ENCODE measurements around the gene QRICH1.

The QRICH1 gene

DNA sequence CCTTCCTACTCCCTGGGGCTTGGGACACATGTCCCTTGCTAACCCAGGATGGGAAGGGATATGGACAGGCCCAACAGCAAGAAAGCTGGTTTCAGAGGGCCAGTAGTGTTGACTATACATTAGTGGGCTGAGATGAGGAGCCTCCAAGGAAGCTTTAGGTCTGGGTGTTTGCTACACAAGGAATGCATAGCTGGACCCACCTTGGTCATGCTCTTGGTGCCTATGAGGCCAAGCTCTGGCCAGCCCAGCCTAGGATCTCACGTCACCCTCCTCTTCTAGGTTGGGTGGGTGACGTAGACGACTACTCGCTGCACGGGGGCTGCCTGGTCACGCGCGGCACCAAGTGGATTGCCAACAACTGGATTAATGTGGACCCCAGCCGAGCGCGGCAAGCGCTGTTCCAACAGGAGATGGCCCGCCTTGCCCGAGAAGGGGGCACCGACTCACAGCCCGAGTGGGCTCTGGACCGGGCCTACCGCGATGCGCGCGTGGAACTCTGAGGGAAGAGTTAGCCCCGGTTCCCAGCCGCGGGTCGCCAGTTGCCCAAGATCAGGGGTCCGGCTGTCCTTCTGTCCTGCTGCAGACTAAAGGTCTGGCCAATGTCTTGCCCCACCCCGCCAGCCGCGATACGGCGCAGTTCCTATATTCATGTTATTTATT is 87.3 kb downstream of the QRICH1 start:
- peak overlapping the region; percentile 99 to 100 (median 100) for H3K4me3 Mint-ChIP-seq
- H3K4me1 Mint-ChIP-seq, result peaks cover 21% of the 10 kb centered on the region
- no peaks in the 10 kb centered on the region for H3K27me3 Mint-ChIP-seq (ENCODE audit: low read depth)
- H3K9me3 Mint-ChIP-seq, result no peaks in the 10 kb centered on the region
- peak overlapping the region; percentile 99 to 100 (median 100) for H3K27ac Mint-ChIP-seq
- TF ChIP-seq, protein P1, sequence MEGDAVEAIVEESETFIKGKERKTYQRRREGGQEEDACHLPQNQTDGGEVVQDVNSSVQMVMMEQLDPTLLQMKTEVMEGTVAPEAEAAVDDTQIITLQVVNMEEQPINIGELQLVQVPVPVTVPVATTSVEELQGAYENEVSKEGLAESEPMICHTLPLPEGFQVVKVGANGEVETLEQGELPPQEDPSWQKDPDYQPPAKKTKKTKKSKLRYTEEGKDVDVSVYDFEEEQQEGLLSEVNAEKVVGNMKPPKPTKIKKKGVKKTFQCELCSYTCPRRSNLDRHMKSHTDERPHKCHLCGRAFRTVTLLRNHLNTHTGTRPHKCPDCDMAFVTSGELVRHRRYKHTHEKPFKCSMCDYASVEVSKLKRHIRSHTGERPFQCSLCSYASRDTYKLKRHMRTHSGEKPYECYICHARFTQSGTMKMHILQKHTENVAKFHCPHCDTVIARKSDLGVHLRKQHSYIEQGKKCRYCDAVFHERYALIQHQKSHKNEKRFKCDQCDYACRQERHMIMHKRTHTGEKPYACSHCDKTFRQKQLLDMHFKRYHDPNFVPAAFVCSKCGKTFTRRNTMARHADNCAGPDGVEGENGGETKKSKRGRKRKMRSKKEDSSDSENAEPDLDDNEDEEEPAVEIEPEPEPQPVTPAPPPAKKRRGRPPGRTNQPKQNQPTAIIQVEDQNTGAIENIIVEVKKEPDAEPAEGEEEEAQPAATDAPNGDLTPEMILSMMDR (IDR thresholded peaks at IDR 0.05; ENCODE audit: unreplicated experiment in 3 of 3), result no peak
- H3K36me3 Mint-ChIP-seq (ENCODE audit: low read depth), result peaks cover 9% of the 10 kb centered on the region

DNA sequence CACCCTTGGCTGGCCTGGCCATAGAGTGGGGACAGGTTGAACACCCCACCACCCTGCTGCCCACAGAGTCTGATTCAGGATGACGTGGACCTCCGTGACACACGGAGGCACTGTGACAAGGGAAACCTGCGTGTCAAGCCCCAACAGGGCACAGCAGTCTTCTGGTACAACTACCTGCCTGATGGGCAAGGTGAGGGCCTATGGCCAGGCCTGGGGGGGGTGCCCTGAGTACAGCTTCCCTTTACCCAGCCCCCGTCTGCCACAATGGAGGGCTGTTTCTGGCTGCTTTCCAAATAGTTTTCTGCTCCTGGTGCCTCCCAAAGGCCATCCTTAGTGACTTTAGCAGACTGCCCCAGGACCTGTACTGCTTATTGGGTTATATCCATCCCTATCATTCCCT is 87.9 kb downstream of the QRICH1 start:
- H3K4me1 Mint-ChIP-seq, result peaks cover 21% of the 10 kb centered on the region
- TF ChIP-seq, protein P1 (IDR thresholded peaks at IDR 0.05; ENCODE audit: unreplicated experiment in 3 of 3), result no peak
- H3K27ac Mint-ChIP-seq, result peak overlapping the region; percentile 99 to 100 (median 100)
- H3K9me3 Mint-ChIP-seq, result no peaks in the 10 kb centered on the region
- H3K27me3 Mint-ChIP-seq (ENCODE audit: low read depth), result no peaks in the 10 kb centered on the region
- peak overlapping the region; percentile 99 to 100 (median 100) for H3K4me3 Mint-ChIP-seq
- H3K36me3 Mint-ChIP-seq (ENCODE audit: low read depth), result peaks cover 7% of the 10 kb centered on the region

DNA sequence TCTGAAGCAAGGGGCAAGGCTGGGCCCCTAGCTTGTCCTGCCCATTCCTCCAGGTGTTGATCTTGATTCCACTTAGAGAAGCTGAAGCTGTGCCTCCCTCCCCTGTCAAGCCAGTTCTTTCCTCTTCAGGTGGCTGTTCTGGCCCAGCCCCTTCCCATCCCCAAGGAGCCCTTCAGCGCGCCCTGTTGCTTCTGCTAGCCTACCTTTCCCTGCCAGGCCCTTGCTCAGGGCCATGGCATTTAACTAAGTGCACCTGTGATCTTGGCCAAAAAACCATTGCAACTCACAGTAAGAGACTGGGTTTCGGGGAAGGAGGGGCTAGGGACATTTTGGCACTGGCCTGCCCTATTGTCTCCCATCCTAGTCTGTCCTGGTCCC is 88.6 kb downstream of the QRICH1 start:
- Mint-ChIP-seq H3K4me3 (no peak overlapping the region), H3K27ac (no peak overlapping the region), H3K27me3 (ENCODE audit: low read depth) (no peaks in the 10 kb centered on the region), H3K4me1 (peaks cover 21% of the 10 kb centered on the region), H3K9me3 (no peaks in the 10 kb centered on the region), H3K36me3 (ENCODE audit: low read depth) (peaks cover 7% of the 10 kb centered on the region)
- TF ChIP-seq, protein P1 (IDR thresholded peaks at IDR 0.05; ENCODE audit: unreplicated experiment in 3 of 3), result no peak

DNA sequence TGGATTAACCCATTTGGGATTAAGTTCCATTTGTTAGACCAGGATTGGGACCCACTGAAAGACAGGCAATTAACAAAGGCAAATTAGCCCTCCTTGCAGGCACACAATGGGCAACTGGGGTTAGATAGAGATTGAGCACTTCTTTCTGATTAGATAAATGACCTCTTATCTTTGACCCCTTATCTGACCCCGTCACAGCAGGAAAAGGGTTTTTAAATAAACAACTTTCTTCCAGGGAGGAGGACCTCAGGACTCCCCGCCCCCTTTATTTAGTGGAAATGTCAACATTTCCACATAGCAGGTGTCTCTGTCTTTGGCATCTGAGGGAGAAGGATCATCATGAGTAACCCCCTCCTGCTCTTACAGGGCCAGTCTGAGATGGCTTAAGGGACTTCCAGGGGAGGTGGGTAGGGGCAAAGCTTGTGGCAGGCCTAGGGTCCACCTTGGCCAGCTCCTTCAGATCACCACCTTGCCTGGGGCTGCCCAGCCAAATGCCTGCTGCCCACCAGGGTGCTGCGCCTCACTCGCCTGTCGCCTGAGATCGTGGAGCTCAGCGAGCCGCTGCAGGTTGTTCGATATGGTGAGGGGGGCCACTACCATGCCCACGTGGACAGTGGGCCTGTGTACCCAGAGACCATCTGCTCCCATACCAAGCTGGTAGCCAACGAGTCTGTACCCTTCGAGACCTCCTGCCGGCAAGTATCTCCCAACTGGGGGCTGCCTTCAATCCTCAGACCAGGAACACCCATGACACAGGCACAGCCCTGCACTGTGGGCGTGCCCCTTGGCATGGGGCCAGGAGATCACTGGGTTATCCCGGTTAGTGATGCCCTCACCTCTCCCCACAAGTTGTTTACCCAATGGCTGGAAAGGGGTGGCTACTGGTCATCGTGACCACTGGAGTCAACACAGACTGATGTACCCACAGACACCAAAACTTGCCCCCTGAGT is 89.2 kb downstream of the QRICH1 start:
- peaks cover 7% of the 10 kb centered on the region for H3K36me3 Mint-ChIP-seq (ENCODE audit: low read depth)
- H3K9me3 Mint-ChIP-seq, result no peaks in the 10 kb centered on the region
- H3K27ac Mint-ChIP-seq, result no peak overlapping the region
- H3K4me3 Mint-ChIP-seq, result peak overlapping the region in 1 of 3 experiments; percentile 67
- peaks cover 21% of the 10 kb centered on the region for H3K4me1 Mint-ChIP-seq
- no peaks in the 10 kb centered on the region for H3K27me3 Mint-ChIP-seq (ENCODE audit: low read depth)
- TF ChIP-seq, protein P1 (IDR thresholded peaks at IDR 0.05; ENCODE audit: unreplicated experiment in 3 of 3), result no peak

DNA sequence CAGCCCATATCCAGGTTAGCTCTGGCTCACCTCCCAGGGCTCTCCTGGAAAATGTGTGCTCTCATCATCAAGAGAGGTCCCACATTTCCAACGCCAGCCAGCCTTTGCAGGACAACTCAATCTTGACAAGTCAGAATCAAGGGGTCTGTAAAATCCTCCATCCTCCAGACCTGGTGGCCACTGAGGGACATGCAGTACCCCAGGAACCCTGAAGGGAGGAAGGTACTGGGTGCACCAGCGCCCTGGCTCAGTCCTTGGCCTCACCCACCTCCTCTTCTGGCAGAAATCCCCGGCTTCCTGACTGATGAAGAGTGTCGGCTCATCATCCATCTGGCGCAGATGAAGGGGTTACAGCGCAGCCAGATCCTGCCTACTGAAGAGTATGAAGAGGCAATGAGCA is 92.7 kb downstream of the QRICH1 start:
- TF ChIP-seq, protein P1 (IDR thresholded peaks at IDR 0.05; ENCODE audit: unreplicated experiment in 3 of 3), result no peak
- H3K36me3 Mint-ChIP-seq (ENCODE audit: low read depth), result no peaks in the 10 kb centered on the region
- no peak overlapping the region for H3K27ac Mint-ChIP-seq
- H3K9me3 Mint-ChIP-seq, result no peaks in the 10 kb centered on the region
- H3K4me3 Mint-ChIP-seq, result no peak overlapping the region
- no peaks in the 10 kb centered on the region for H3K27me3 Mint-ChIP-seq (ENCODE audit: low read depth)
- no peaks in the 10 kb centered on the region for H3K4me1 Mint-ChIP-seq

Data from nephron (organoid).